ENCODE measurements around the gene MAP2K6. TPM values are rescaled to one million over a fixed set of nuclear protein-coding genes. Genes with fewer than 3 reads are reported as not detected.

Gene MAP2K6
- total and polyA plus RNA-seq, 7 donors: 1.6 to 51.4 (median 9.7) TPM

- Histone ChIP-seq H3K4me1 (peaks cover 0 to 27% (median 24%) of the 10 kb centered on the region in 4 donors), H3K27ac (peak overlapping the region in 3 of 4 donors; percentile 32 to 76 (median 39)), H3K4me3 (no peak overlapping the region), H3K36me3 (no peaks in the 10 kb centered on the region), H3K9me3 (no peaks in the 10 kb centered on the region), H3K27me3 (no peaks in the 10 kb centered on the region)
- no peak for DNase-seq
- WGBS, 2 donors: 38 to 61% methylated on average over 2 of the region's 2 CpGs
- intact Hi-C loops (cut with DNase I): no loop called here
- TF ChIP-seq EP300 (IDR thresholded peaks at IDR 0.05): no peak
- TF ChIP-seq CTCF (IDR thresholded peaks at IDR 0.05): no peak
- TF ChIP-seq POLR2AphosphoS5 (IDR thresholded peaks at IDR 0.05): no peak
- no peak for TF ChIP-seq POLR2A (IDR thresholded peaks at IDR 0.05)
Measured at GRCh38 chr17:69575346-69575761, 160.9 kb downstream of the MAP2K6 start.

GRCh38 chr17:69577098-69577497 lies 162.6 kb downstream of the MAP2K6 start:
- no peaks in the 10 kb centered on the region for H3K27me3 ChIP-seq
- intact Hi-C loops (cut with DNase I): no loop called here
- no peaks in the 10 kb centered on the region for H3K9me3 ChIP-seq
- H3K4me1 ChIP-seq: peaks cover 0 to 27% (median 24%) of the 10 kb centered on the region in 4 donors
- H3K27ac ChIP-seq: no peak overlapping the region
- DNase-seq: no peak
- 76 to 88% methylated on average over 7 of the region's 7 CpGs for WGBS, 2 donors
- H3K4me3 ChIP-seq: no peak overlapping the region
- TF ChIP-seq EP300 (IDR thresholded peaks at IDR 0.05) (no peak), POLR2AphosphoS5 (IDR thresholded peaks at IDR 0.05) (no peak), CTCF (IDR thresholded peaks at IDR 0.05) (no peak), POLR2A (IDR thresholded peaks at IDR 0.05) (no peak)
- H3K36me3 ChIP-seq: no peaks in the 10 kb centered on the region

GRCh38 chr17:69578385-69578936 lies 164.0 kb downstream of the MAP2K6 start:
- H3K27ac ChIP-seq: no peak overlapping the region
- H3K9me3 ChIP-seq: no peaks in the 10 kb centered on the region
- intact Hi-C loops (cut with DNase I): no loop called here
- H3K27me3 ChIP-seq: no peaks in the 10 kb centered on the region
- 55 to 68% methylated on average over 4 of the region's 4 CpGs for WGBS, 2 donors
- no peak overlapping the region for H3K4me3 ChIP-seq
- no peaks in the 10 kb centered on the region for H3K36me3 ChIP-seq
- TF ChIP-seq POLR2A (IDR thresholded peaks at IDR 0.05): no peak
- no peak for TF ChIP-seq POLR2AphosphoS5 (IDR thresholded peaks at IDR 0.05)
- TF ChIP-seq EP300 (IDR thresholded peaks at IDR 0.05): no peak
- no peak for TF ChIP-seq CTCF (IDR thresholded peaks at IDR 0.05)
- peaks cover 0 to 24% (median 23%) of the 10 kb centered on the region in 4 donors for H3K4me1 ChIP-seq
- DNase-seq: no peak

GRCh38 chr17:69579961-69580677 lies 165.6 kb downstream of the MAP2K6 start:
- WGBS, 2 donors: 92 to 94% methylated on average over 5 of the region's 5 CpGs
- Histone ChIP-seq H3K9me3 (no peaks in the 10 kb centered on the region), H3K36me3 (no peaks in the 10 kb centered on the region), H3K27me3 (no peaks in the 10 kb centered on the region), H3K4me3 (no peak overlapping the region), H3K27ac (no peak overlapping the region), H3K4me1 (peaks cover 0 to 10% (median 8%) of the 10 kb centered on the region in 4 donors)
- DNase-seq: no peak
- intact Hi-C loops (cut with DNase I): no loop called here
- TF ChIP-seq POLR2A (IDR thresholded peaks at IDR 0.05) (no peak), POLR2AphosphoS5 (IDR thresholded peaks at IDR 0.05) (no peak), EP300 (IDR thresholded peaks at IDR 0.05) (no peak), CTCF (IDR thresholded peaks at IDR 0.05) (no peak)
